ENCODE results near the gene HPGDS.
"Not testable (repeated sequence)": the region's sequence is repeated elsewhere in the genome, so short reads cannot be mapped to it uniquely, and the experiment has no call there.

Gene HPGDS

DNA sequence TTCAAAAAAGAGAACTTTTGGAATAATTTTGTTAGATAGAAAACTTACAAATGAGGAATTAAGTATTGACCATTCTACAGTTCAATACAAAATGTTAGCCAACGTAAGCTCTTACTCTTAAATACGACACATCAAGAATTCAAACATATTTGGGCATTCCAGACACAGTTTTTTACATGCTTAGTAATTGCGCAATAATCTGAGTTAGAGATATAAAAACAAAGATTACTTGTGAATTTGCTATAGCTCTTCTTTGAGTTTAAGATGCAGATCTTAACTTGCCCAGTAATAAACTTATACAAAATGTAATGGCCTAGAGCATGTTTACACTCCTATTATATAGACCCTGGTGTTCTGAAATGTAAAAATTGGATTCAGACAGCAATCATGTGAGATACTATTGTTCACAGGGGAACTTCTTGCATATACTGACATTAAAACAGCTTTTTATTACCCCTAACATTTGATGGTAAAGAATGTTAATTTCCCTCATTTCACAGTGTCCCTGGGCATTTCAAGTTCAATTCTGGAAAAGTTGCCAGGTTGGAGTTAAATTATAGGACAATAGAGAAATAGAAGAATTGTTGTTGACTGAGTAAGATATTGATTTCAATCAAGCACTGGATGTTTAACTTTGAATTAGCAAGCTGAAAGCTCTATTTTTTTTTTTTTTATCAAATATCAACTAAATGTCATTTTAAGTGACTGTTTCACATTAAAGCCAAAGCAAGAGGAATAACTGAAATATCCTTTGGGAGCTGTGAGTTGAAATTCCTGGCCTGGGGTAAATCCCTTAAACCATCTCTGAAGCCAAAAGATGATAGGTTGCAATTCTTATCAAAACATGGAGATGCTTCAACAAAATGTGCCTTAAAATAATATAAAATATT lies 910 bp downstream of the HPGDS start:
- peak; percentile 39 for DNase-seq (ENCODE audit: low read depth)
- TF ChIP-seq, protein P1, sequence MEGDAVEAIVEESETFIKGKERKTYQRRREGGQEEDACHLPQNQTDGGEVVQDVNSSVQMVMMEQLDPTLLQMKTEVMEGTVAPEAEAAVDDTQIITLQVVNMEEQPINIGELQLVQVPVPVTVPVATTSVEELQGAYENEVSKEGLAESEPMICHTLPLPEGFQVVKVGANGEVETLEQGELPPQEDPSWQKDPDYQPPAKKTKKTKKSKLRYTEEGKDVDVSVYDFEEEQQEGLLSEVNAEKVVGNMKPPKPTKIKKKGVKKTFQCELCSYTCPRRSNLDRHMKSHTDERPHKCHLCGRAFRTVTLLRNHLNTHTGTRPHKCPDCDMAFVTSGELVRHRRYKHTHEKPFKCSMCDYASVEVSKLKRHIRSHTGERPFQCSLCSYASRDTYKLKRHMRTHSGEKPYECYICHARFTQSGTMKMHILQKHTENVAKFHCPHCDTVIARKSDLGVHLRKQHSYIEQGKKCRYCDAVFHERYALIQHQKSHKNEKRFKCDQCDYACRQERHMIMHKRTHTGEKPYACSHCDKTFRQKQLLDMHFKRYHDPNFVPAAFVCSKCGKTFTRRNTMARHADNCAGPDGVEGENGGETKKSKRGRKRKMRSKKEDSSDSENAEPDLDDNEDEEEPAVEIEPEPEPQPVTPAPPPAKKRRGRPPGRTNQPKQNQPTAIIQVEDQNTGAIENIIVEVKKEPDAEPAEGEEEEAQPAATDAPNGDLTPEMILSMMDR (IDR thresholded peaks at IDR 0.05; ENCODE audit: low read length, missing control alignments), result no peak
- no peak overlapping the region for H3K4me3 ChIP-seq (replicated peaks; ENCODE audit: low read depth, low read length)

DNA sequence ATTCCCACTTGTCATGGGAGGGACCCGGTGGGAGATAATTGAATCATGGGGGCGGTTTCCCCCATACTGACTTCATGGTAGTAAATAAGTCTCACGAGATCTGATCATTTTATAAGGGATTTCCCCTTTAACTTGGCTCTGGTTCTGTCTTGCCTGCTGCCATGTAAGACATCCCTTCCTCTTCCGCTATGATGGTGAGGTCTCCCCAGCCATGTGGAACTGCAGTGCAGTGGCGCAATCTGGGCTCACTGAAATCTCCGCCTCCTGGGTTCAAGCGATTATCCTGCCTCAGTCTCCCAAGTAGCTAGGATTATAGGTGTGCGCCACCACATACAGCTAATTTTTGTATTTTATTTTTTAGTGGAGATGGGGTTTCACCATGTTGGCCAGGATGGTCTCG lies 2.9 kb downstream of the HPGDS start:
- H3K4me3 ChIP-seq (replicated peaks; ENCODE audit: low read depth, low read length), result no peak overlapping the region
- TF ChIP-seq, protein P1 (IDR thresholded peaks at IDR 0.05; ENCODE audit: low read length, missing control alignments), result no peak
- DNase-seq (ENCODE audit: low read depth), result no peak

DNA sequence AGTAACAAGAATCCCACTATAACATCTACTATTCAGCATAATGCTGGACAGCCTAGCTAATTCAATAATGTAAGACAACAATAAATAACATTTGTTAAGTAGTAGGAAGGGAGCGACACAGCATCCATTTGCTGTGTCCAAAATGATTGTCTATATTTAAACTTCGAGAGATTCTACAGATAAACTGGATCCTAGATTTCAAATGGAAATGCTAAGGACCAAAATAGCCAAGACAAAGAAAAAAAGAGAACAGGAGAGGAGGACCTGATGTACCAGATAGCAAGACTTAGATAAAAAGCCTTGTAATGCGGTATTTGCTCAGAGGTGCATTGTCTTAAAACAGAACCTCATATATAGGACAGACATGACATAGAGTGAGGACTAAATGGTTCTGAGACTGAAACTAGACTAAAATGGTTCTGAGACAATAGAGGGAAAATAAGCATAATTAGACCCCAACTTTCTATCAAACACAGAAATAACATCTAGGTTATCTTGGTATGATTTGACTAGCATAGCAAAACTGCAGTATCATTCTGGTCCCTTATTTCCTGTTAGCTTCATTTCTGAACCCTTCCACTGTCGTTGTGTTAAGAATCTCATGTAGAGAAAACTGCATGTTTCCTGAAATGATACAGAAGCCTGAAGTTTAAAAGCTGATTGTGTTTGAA lies 3.8 kb downstream of the HPGDS start:
- no peak overlapping the region for H3K4me3 ChIP-seq (replicated peaks; ENCODE audit: low read depth, low read length)
- TF ChIP-seq, protein P1 (IDR thresholded peaks at IDR 0.05; ENCODE audit: low read length, missing control alignments), result no peak
- DNase-seq (ENCODE audit: low read depth), result no peak

DNA sequence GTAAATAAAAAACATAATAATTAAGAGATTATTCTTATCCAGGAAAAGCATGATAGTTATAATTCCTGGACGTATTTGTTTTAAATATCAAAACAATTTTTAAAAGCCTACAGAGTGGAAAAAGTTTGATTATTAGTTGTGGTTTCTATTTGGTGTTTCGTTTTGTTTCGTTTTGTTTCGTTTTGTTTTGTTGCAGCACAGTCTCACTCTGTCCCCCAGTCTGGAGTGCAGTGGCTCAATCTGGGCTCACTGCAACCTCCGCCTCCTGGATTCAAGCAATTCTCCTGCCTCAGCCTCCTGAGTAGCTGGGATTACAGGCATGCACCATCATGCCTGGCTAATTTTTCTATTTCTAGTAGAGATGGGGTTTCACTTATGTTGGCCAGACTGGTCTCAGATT lies 5.8 kb downstream of the HPGDS start:
- not testable (repeated sequence) for DNase-seq (ENCODE audit: low read depth); H3K4me3 ChIP-seq (replicated peaks; ENCODE audit: low read depth, low read length)

DNA sequence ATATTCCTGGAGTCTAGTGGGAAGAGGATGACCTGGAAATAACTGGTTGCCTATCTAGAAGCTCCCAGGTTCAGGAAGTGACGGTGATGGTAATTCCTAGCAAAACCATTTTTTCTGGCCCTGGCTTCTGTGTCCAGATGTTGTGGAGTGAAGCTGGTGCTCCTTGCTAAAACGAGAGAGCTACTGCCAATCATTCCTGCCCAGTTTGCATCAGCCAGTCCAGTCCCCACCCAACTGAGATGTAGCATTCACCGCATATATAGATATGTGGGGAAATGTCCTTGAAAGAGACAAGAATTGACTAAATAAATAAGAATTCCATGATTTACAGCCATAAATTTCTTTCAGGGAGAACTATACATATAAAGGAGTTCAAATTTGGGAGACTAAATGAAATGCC lies 6.3 kb downstream of the HPGDS start:
- no peak for DNase-seq (ENCODE audit: low read depth)
- H3K4me3 ChIP-seq (replicated peaks; ENCODE audit: low read depth, low read length), result no peak overlapping the region
- TF ChIP-seq, protein P1 (IDR thresholded peaks at IDR 0.05; ENCODE audit: low read length, missing control alignments), result no peak

DNA sequence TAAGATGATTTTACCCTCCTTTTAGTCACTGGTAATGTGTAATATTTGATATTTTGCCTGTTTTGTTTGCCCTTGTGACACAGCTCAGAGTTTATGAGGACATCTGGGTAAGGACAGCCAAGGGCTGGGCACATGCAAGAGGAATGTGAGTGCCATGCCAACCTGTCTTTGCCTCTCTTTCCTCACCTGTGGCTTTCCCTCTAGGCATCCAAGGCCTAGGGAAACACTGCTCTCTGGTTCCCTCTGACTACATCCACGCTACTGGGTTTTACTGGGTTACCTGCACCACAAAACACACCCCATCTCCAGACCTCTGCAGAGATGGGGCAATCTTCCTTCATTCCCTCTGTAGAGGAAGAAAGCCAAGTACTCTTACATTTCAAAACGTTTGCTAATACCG lies 7.7 kb downstream of the HPGDS start:
- TF ChIP-seq, protein P1 (IDR thresholded peaks at IDR 0.05; ENCODE audit: low read length, missing control alignments), result no peak
- no peak overlapping the region for H3K4me3 ChIP-seq (replicated peaks; ENCODE audit: low read depth, low read length)

DNA sequence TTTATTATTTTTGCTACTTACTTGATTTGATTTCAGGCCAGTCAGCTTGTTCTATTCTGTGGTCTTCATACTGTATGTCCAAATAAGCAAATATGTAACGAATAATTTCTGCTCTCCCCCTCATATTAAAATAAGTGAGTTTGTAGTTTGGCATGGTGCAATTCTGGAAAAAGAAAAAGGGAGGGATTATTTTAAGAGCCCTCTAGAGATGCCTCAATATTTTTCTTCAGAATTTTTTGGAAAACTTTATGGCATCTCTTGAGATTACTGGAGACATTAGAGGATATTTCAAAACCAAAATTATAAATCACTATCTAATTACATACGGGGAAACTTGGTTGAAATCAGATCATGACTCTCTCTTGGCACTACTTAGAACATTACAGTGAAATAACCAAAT lies 8.2 kb downstream of the HPGDS start:
- no peak overlapping the region for H3K4me3 ChIP-seq (replicated peaks; ENCODE audit: low read depth, low read length)
- TF ChIP-seq, protein P1 (IDR thresholded peaks at IDR 0.05; ENCODE audit: low read length, missing control alignments), result no peak
- DNase-seq (ENCODE audit: low read depth), result no peak

More for the DNA sequence above, 7.7 kb downstream of the HPGDS start:
- no peak for DNase-seq (ENCODE audit: low read depth)

Measured in fibroblast of pulmonary artery (primary cell).